ENCODE results near the gene CEP112. TPM values are rescaled to one million over a fixed set of nuclear protein-coding genes. Genes with fewer than 3 reads are reported as not detected.

CEP112 gene
- total and polyA plus RNA-seq, 2 of the 13 experiments (the other 11 are each of a cell fraction or from before 2014, with no cell fraction given) = 1.2 to 3.4 TPM

DNA sequence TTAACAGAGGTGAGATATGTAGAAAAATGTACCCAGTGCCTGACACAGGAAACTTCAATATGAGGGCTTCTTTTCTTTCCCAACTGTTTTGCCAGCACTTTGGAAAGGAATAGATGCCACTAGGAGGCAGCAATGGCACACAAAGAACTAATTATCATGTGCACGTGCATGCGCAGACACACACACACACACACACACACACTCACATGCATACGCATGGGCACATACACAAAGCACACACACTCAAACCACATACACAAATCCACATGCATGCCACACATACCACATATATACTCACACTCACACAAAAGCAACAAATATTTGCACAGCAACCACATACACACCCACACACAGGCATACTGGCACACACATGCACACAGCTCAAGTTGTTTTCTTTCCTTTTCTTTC is 8.8 kb upstream of the CEP112 start (continued):
- TF ChIP-seq, protein P1, sequence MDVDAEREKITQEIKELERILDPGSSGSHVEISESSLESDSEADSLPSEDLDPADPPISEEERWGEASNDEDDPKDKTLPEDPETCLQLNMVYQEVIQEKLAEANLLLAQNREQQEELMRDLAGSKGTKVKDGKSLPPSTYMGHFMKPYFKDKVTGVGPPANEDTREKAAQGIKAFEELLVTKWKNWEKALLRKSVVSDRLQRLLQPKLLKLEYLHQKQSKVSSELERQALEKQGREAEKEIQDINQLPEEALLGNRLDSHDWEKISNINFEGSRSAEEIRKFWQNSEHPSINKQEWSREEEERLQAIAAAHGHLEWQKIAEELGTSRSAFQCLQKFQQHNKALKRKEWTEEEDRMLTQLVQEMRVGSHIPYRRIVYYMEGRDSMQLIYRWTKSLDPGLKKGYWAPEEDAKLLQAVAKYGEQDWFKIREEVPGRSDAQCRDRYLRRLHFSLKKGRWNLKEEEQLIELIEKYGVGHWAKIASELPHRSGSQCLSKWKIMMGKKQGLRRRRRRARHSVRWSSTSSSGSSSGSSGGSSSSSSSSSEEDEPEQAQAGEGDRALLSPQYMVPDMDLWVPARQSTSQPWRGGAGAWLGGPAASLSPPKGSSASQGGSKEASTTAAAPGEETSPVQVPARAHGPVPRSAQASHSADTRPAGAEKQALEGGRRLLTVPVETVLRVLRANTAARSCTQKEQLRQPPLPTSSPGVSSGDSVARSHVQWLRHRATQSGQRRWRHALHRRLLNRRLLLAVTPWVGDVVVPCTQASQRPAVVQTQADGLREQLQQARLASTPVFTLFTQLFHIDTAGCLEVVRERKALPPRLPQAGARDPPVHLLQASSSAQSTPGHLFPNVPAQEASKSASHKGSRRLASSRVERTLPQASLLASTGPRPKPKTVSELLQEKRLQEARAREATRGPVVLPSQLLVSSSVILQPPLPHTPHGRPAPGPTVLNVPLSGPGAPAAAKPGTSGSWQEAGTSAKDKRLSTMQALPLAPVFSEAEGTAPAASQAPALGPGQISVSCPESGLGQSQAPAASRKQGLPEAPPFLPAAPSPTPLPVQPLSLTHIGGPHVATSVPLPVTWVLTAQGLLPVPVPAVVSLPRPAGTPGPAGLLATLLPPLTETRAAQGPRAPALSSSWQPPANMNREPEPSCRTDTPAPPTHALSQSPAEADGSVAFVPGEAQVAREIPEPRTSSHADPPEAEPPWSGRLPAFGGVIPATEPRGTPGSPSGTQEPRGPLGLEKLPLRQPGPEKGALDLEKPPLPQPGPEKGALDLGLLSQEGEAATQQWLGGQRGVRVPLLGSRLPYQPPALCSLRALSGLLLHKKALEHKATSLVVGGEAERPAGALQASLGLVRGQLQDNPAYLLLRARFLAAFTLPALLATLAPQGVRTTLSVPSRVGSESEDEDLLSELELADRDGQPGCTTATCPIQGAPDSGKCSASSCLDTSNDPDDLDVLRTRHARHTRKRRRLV (CRISPR knock-in tag; IDR thresholded peaks at IDR 0.05) = no peak
- no peak for TF ChIP-seq KLF6 (CRISPR knock-in tag; IDR thresholded peaks at IDR 0.05)
- TF ChIP-seq SKIL (CRISPR knock-in tag; IDR thresholded peaks at IDR 0.05; ENCODE audit: borderline replicate concordance) = no peak
- 0 out of 2 replicates have a peak, but pooled peaks have one; percentile 58 for TF ChIP-seq IRF2 (CRISPR knock-in tag; IDR thresholded peaks at IDR 0.05)
- no peak; the same call in 1 of the 2 replicates for TF ChIP-seq SP4 (CRISPR knock-in tag; IDR thresholded peaks at IDR 0.05)
- TF ChIP-seq ZNF782 (CRISPR knock-in tag; IDR thresholded peaks at IDR 0.05; ENCODE audit: borderline replicate concordance) = no peak
- no peak for TF ChIP-seq TRIM22 (IDR thresholded peaks at IDR 0.05)
- no peak for TF ChIP-seq CBX1 (IDR thresholded peaks at IDR 0.05; ENCODE audit: low read depth)
- TF ChIP-seq SOX13 (IDR thresholded peaks at IDR 0.05) = no peak
- peak in 1 of 2 experiments; percentile 58; a peak in 2 of 4 replicates for TF ChIP-seq SOX13 (CRISPR knock-in tag; conservative IDR thresholded peaks at IDR 0.05 in 1 of 2, IDR thresholded peaks at IDR 0.05 in 1 of 2)
- no peak for TF ChIP-seq MZF1 (CRISPR knock-in tag; IDR thresholded peaks at IDR 0.05; ENCODE audit: borderline replicate concordance)
- no peak for TF ChIP-seq YY1 (IDR thresholded peaks at IDR 0.05; ENCODE audit: insufficient read depth, insufficient replicate concordance, low read depth, low read length)
- no peak for TF ChIP-seq KLF9 (CRISPR knock-in tag; IDR thresholded peaks at IDR 0.05; ENCODE audit: low read depth)
- no peak for TF ChIP-seq ELF1 (CRISPR knock-in tag; IDR thresholded peaks at IDR 0.05)
- TF ChIP-seq, protein P2, sequence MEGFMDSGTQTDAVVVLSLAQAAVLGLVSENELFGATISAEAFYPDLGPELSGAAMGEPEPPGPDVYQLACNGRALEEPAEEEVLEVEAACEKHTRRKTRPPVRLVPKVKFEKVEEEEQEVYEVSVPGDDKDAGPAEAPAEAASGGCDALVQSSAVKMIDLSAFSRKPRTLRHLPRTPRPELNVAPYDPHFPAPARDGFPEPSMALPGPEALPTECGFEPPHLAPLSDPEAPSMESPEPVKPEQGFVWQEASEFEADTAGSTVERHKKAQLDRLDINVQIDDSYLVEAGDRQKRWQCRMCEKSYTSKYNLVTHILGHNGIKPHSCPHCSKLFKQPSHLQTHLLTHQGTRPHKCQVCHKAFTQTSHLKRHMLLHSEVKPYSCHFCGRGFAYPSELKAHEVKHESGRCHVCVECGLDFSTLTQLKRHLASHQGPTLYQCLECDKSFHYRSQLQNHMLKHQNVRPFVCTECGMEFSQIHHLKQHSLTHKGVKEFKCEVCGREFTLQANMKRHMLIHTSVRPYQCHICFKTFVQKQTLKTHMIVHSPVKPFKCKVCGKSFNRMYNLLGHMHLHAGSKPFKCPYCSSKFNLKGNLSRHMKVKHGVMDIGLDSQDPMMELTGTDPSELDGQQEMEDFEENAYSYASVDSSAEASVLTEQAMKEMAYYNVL (CRISPR knock-in tag; IDR thresholded peaks at IDR 0.05; ENCODE audit: borderline replicate concordance) = no peak
- TF ChIP-seq ZNF446 (CRISPR knock-in tag; IDR thresholded peaks at IDR 0.05) = no peak
- no peak for TF ChIP-seq JUNB (CRISPR knock-in tag; IDR thresholded peaks at IDR 0.05; ENCODE audit: borderline replicate concordance)
- no peak for TF ChIP-seq SRY (CRISPR knock-in tag; IDR thresholded peaks at IDR 0.05)
- TF ChIP-seq MTA1 (CRISPR knock-in tag; IDR thresholded peaks at IDR 0.05; ENCODE audit: borderline replicate concordance) = no peak

All from HepG2 (cell line).